A549 (cell line): ENCODE data around the gene CNTNAP5. TPM values are rescaled to one million over a fixed set of nuclear protein-coding genes. Genes with fewer than 3 reads are reported as not detected.

Source experiments
- ATAC-seq, 2 experiments: fragments of 200-7000 bp in 1 of 2; fragments of >200 bp in 1 of 2; cut with Nextera tagmentation in 1 of 2; cut with Tn5 transposase in 1 of 2; 3 replicates each; pipeline versions ENCODE4 v1.8.0 to v1.9.1; 2018 to 2020; ENCODE audit warnings: mild to moderate bottlenecking in 1 of 2, moderate library complexity in 1 of 2
- CTCF ChIA-PET: fragments of 300-600 bp; sonication (Branson Sonifier 250); formaldehyde crosslinking; extraction: SDS; loops from one replicate; lab custom pipeline; 2021; ENCODE audit warnings: antibody characterized with exemption, inconsistent platforms; lab: Yijun Ruan, JAX
- POLR2A ChIA-PET: fragments of 350-600 bp; formaldehyde crosslinking; extraction: SDS; loops from one replicate; lab custom pipeline; 2021; ENCODE audit warnings: antibody characterized with exemption, inconsistent platforms; lab: Yijun Ruan, JAX
- DNase-seq, 2 experiments: peaks; one replicate each; pipeline versions ENCODE4 v3.0.0 to v3.0.0-alpha.2; 2011 to 2016; ENCODE audit warnings: low read depth in 1 of 2, low spot score in 1 of 2
- FAIRE-seq: peaks from 2 replicates; lab custom pipeline; 2011; peaks lifted over from hg19 to GRCh38; lab: Jason Lieb, UNC
- H3K27ac ChIP-seq, 2 experiments: fragments of >200 bp; sonication (Bioruptor Twin); formaldehyde crosslinking; 3 replicates each; pipeline ENCODE4 v1.5.1; 2016 to 2017
- H3K4me1 ChIP-seq: fragments of >200 bp; sonication (Bioruptor Twin); formaldehyde crosslinking; 3 replicates; pipeline ENCODE4 v1.6.1; 2016
- H3K4me2 ChIP-seq: fragments of >200 bp; sonication (Bioruptor Twin); formaldehyde crosslinking; 3 replicates; pipeline ENCODE4 v1.6.1; 2016
- H3K4me3 ChIP-seq: fragments of >200 bp; sonication (Bioruptor Twin); formaldehyde crosslinking; 3 replicates; pipeline ENCODE4 v1.5.1; 2016
- H3K9me3 ChIP-seq: fragments of >200 bp; sonication (Bioruptor Twin); formaldehyde crosslinking; 3 replicates; pipeline ENCODE4 v1.6.1; 2016
- BHLHE40 ChIP-seq: IDR thresholded peaks from 2 replicates; pipeline ENCODE4 v1.6.1; 2012; ENCODE audit warnings: low read depth, low read length, inconsistent platforms
- CBX2 ChIP-seq: fragments of 200-600 bp; sonication (generic); IDR thresholded peaks from 2 replicates; pipeline ENCODE4 v1.6.1; 2016; ENCODE audit warnings: low read depth, mild to moderate bottlenecking, borderline replicate concordance
- CBX8 ChIP-seq: fragments of 200-600 bp; sonication (generic); IDR thresholded peaks from 2 replicates; pipeline ENCODE4 v1.6.1; 2016
- CHD4 ChIP-seq: fragments of 200-600 bp; sonication (generic); IDR thresholded peaks from 2 replicates; pipeline ENCODE4 v1.6.1; 2016; ENCODE audit warnings: antibody characterized with exemption, mild to moderate bottlenecking, borderline replicate concordance
- EHMT2 ChIP-seq: fragments of 200-600 bp; sonication (generic); IDR thresholded peaks from 2 replicates; pipeline ENCODE4 v1.6.1; 2016; ENCODE audit warnings: antibody characterized with exemption, low read depth, mild to moderate bottlenecking, moderate library complexity
- ESRRA ChIP-seq: fragments of 150-350 bp; IDR thresholded peaks from 2 replicates; pipeline ENCODE4 v1.6.1; 2014; ENCODE audit warnings: mild to moderate bottlenecking, low read length, borderline replicate concordance
- FOSB ChIP-seq: fragments of 250-450 bp; sonication (Bioruptor Pico); IDR thresholded peaks from 2 replicates; pipeline ENCODE4 v1.5.0; 2020; ENCODE audit warnings: mild to moderate bottlenecking, moderate library complexity
- HES2 ChIP-seq: fragments of >200 bp; sonication (Bioruptor Twin); formaldehyde crosslinking; IDR thresholded peaks from 2 replicates; pipeline ENCODE4 v1.6.1; 2016
- NPAS2 ChIP-seq: fragments of 250-450 bp; sonication (Bioruptor Pico); IDR thresholded peaks from 2 replicates; pipeline ENCODE4 v1.8.0; 2022; ENCODE audit warnings: mild to moderate bottlenecking, moderate library complexity, borderline replicate concordance
- POLR2A ChIP-seq: IDR thresholded peaks from 2 replicates; pipeline ENCODE4 v1.6.1; 2012; ENCODE audit warnings: mild to moderate bottlenecking, low read length
- POLR2AphosphoS2 ChIP-seq: conservative IDR thresholded peaks from 2 replicates; pipeline ENCODE4 v1.6.1; 2012; ENCODE audit warnings: low read length, improper control_type of control experiment, inconsistent platforms
- RAD21 ChIP-seq, 2 experiments: fragments of >200 bp in 1 of 2; sonication (Bioruptor Twin) in 1 of 2; formaldehyde crosslinking in 1 of 2; IDR thresholded peaks in 1 of 2; conservative IDR thresholded peaks in 1 of 2; 2 replicates in 1 of 2; 3 replicates in 1 of 2; pipeline ENCODE4 v1.6.1; 2012 to 2018; ENCODE audit warnings: inconsistent platforms in 1 of 2
- RARB ChIP-seq: fragments of 250-450 bp; sonication (Bioruptor Pico); IDR thresholded peaks from 2 replicates; pipeline ENCODE4 v1.8.0; 2021; ENCODE audit warnings: mild to moderate bottlenecking, moderate library complexity
- TP53 ChIP-seq: fragments of 250-450 bp; sonication (Bioruptor Pico); IDR thresholded peaks from 2 replicates; pipeline ENCODE4 v1.5.0; 2021; ENCODE audit warnings: mild to moderate bottlenecking, moderate library complexity
- ZFP36 ChIP-seq: fragments of 450-650 bp; IDR thresholded peaks from 2 replicates; pipeline ENCODE4 v1.6.1; 2014; ENCODE audit warnings: borderline replicate concordance; ENCODE audit not compliant: partially characterized antibody
- ZSCAN20 ChIP-seq: fragments of 250-450 bp; sonication (Bioruptor Pico); IDR thresholded peaks from 2 replicates; pipeline ENCODE4 v1.8.0; 2022; ENCODE audit warnings: mild to moderate bottlenecking, moderate library complexity
- WGBS: methylation state at CpG from one replicate; pipeline ENCODE4 v1.1.6; 2017; ENCODE audit errors: missing lambda C conversion rate; 5-methylcytosine and 5-hydroxymethylcytosine counted together
- polyA plus RNA-seq, 4 experiments: library from polyadenylated mRNA; depleted of rRNA in 3 of 4; stranded (reverse); fragments of >200 nt; fragmentation: RNase III in 1 of 4; extraction: RNeasy Plus Mini Kit Qiagen cat#74134 plus additional on column Dnase treatment in 1 of 4; gene quantifications; 2 replicates in 3 of 4; 3 replicates in 1 of 4; pipeline ENCODE4 v1.2.3, GENCODE V29; 2011 to 2017
- TF ChIP-seq, protein P1 (sequence below): IDR thresholded peaks from 2 replicates; pipeline ENCODE4 v1.6.1; 2012
- TF ChIP-seq, protein P2 (sequence below): IDR thresholded peaks from 2 replicates; pipeline ENCODE4 v1.6.1; 2012
- TF ChIP-seq, protein P3 (sequence below): fragments of 450-650 bp; IDR thresholded peaks from 2 replicates; pipeline ENCODE4 v1.6.1; 2014; ENCODE audit warnings: antibody characterized with exemption
- TF ChIP-seq, protein P4 (sequence below): fragments of 150-350 bp; IDR thresholded peaks from 2 replicates; pipeline ENCODE4 v1.6.1; 2014; ENCODE audit warnings: low read depth, mild to moderate bottlenecking, low read length

CNTNAP5 gene
- polyA plus RNA-seq, 2 of the 4 experiments (the other 2 are of a cell fraction): not detected

DNA sequence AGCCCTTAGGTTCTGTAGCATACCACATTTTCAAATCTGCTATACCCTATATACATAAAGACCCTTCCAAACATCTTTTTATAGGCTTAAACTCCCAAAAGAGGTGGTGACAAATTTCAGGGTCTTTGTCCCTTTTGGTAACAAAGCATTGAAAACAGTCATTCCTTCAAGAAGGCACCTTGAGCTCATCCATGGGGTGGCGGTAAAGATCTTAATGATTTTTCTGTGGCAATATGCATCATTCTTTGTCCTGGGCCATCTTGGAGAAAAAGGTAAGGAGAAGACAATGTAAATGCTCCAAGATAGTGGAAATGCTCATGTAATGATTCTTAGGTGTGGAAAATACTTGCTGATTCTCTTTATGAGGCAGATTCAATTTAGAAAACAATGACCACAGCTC is 890.5 kb downstream of the CNTNAP5 start:
- ATAC-seq: no peak
- H3K4me1 ChIP-seq: no peaks in the 10 kb centered on the region
- H3K9me3 ChIP-seq: no peaks in the 10 kb centered on the region; the same call in 2 of the 3 replicates
- no peak overlapping the region for H3K27ac ChIP-seq
- 14% methylated on average over 1 of the region's 1 CpG for WGBS
- ChIA-PET POLR2A (no interaction called here), CTCF (interaction anchor here (1.7 kb wide), 1 partner anchor 557 kb away, joined by 3 read pairs; no protein-coding TSS in a partner anchor)
- no peak for FAIRE-seq
- no peak overlapping the region for H3K4me3 ChIP-seq
- no peak overlapping the region for H3K4me2 ChIP-seq
- DNase-seq: no peak
- TF ChIP-seq RAD21 (conservative IDR thresholded peaks at IDR 0.05 in 1 of 2, IDR thresholded peaks at IDR 0.05 in 1 of 2) (peak in 1 of 2 experiments; percentile 11; a peak in 1 of 5 replicates), FOSB (CRISPR knock-in tag) (no peak)

DNA sequence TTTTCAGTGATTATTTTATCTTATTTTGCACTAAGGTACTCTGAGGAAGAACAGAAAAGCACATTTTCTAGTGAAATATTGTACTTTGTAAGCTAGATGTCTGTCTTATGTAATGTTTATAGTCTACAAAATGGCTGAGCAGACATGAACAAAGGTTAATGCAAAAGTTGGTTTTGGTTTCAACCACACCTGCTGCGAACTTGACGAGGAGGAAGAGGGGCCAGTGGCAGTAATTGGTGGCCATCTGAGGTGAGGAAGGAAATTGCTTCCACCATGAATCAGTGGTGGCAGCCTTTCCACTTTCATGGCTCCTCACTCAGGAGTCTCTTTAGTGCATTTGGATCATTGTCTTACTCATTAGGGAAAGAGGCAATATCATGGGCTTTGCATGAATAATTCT is 894.2 kb downstream of the CNTNAP5 start:
- CTCF ChIA-PET: no interaction called here
- TF ChIP-seq ZSCAN20 (CRISPR knock-in tag): no peak
- TF ChIP-seq BHLHE40: no peak
- no peak for TF ChIP-seq TP53 (CRISPR knock-in tag)
- TF ChIP-seq, protein P1, sequence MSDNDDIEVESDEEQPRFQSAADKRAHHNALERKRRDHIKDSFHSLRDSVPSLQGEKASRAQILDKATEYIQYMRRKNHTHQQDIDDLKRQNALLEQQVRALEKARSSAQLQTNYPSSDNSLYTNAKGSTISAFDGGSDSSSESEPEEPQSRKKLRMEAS: no peak
- no peak for TF ChIP-seq EHMT2
- no peak for TF ChIP-seq CBX8
- TF ChIP-seq, protein P2, sequence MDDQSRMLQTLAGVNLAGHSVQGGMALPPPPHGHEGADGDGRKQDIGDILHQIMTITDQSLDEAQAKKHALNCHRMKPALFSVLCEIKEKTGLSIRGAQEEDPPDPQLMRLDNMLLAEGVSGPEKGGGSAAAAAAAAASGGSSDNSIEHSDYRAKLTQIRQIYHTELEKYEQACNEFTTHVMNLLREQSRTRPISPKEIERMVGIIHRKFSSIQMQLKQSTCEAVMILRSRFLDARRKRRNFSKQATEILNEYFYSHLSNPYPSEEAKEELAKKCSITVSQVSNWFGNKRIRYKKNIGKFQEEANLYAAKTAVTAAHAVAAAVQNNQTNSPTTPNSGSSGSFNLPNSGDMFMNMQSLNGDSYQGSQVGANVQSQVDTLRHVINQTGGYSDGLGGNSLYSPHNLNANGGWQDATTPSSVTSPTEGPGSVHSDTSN: no peak
- TF ChIP-seq NPAS2 (CRISPR knock-in tag): no peak
- no peak for TF ChIP-seq CHD4
- TF ChIP-seq POLR2A: no peak
- no peak for TF ChIP-seq POLR2AphosphoS2
- TF ChIP-seq ZFP36: no peak
- TF ChIP-seq CBX2: no peak
- WGBS: 0% methylated on average over 2 of the region's 2 CpGs
- no peaks in the 10 kb centered on the region for H3K4me1 ChIP-seq
- no peak for ATAC-seq
- POLR2A ChIA-PET: no interaction called here
- no peak overlapping the region for H3K4me3 ChIP-seq
- no peaks in the 10 kb centered on the region for H3K9me3 ChIP-seq
- FAIRE-seq: no peak
- no peak overlapping the region for H3K4me2 ChIP-seq
- no peak for DNase-seq
- H3K27ac ChIP-seq: no peak overlapping the region

DNA sequence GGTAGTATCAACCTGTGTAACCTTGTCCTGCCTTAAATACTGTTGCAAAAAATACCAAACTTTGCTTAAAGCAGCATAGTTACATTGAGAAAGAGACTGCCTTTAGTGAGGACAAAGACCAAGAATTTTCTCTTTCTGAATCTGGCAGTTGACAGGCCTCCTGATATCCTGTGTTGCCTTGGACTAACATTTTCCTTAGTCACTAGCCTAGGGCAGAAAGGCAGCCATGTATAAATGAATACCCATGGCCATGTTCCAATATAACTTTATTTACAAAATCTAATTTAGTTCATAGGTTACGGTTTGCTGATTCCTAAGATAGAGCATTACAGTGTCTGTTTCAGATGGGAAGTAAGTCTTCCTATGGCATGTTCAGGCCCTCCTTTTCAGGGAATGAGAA is 895.4 kb downstream of the CNTNAP5 start:
- CTCF ChIA-PET: no interaction called here
- Histone ChIP-seq H3K4me3 (no peak overlapping the region), H3K4me2 (no peak overlapping the region)
- TF ChIP-seq, protein P3, sequence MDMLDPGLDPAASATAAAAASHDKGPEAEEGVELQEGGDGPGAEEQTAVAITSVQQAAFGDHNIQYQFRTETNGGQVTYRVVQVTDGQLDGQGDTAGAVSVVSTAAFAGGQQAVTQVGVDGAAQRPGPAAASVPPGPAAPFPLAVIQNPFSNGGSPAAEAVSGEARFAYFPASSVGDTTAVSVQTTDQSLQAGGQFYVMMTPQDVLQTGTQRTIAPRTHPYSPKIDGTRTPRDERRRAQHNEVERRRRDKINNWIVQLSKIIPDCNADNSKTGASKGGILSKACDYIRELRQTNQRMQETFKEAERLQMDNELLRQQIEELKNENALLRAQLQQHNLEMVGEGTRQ: no peak
- TF ChIP-seq FOSB (CRISPR knock-in tag): no peak
- TF ChIP-seq, protein P4, sequence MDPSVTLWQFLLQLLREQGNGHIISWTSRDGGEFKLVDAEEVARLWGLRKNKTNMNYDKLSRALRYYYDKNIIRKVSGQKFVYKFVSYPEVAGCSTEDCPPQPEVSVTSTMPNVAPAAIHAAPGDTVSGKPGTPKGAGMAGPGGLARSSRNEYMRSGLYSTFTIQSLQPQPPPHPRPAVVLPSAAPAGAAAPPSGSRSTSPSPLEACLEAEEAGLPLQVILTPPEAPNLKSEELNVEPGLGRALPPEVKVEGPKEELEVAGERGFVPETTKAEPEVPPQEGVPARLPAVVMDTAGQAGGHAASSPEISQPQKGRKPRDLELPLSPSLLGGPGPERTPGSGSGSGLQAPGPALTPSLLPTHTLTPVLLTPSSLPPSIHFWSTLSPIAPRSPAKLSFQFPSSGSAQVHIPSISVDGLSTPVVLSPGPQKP: no peak
- no peak for TF ChIP-seq RARB (CRISPR knock-in tag)
- TF ChIP-seq ZFP36: no peak
- TF ChIP-seq HES2: no peak
- TF ChIP-seq CHD4: no peak
- no peak for TF ChIP-seq ESRRA
- TF ChIP-seq, all 56 proteins: peak for 0
- Histone ChIP-seq H3K9me3 (no peaks in the 10 kb centered on the region), H3K4me1 (no peaks in the 10 kb centered on the region), H3K27ac (no peak overlapping the region)
- no peak for DNase-seq
- 5% methylated on average over 1 of the region's 1 CpG for WGBS
- no peak for ATAC-seq
- POLR2A ChIA-PET: no interaction called here
- no peak for FAIRE-seq
